NCI-H1930 (cell line): ENCODE results near the gene AASDH.
"Not testable (repeated sequence)": the region's sequence is repeated elsewhere in the genome, so short reads cannot be mapped to it uniquely, and the experiment has no call there.

Experiments used
- DNase-seq, 2 experiments: peaks; one replicate each; lab custom pipeline; 2025; lab: John Stamatoyannopoulos, UW

Gene AASDH

DNA sequence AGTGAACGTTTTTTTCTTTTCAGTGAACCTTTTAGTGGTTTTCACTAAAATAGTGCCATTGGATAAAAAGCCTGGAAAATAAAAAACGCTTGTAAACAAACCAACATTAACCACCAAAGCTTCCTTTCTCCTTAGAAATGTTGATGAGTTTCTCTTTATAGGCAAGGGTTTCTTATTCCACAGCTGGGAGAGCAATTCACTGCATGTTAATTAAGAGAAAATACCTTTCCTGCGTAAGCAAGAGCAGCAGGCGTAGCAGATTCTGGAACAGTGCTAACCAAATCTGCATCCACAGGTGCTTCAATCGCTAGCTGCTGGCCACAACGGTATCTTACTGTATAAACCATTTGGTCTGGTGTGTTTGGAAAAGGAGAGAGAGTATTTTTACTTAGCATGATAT is 13.3 kb upstream of the AASDH start:
- DNase-seq, result no peak

DNA sequence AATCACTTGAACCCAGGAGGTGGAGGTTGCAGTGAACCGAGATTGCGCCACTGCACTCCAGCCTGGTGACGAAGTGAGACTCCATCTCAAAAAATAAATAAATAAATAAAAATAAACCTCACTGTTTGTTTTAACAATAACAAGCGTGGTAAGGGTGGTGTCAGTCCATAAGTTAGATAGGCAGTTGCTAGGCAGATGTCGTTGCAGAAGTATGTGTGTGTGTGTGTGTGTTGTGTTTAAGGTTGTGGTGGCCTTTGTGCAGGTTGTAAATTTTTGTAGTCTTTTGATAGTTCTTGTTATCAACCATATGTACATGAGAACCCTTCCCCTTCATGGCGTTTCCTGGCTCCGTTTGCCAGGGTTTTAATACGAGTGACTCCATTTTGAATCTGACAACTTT is 4.0 kb upstream of the AASDH start:
- DNase-seq, result no peak

DNA sequence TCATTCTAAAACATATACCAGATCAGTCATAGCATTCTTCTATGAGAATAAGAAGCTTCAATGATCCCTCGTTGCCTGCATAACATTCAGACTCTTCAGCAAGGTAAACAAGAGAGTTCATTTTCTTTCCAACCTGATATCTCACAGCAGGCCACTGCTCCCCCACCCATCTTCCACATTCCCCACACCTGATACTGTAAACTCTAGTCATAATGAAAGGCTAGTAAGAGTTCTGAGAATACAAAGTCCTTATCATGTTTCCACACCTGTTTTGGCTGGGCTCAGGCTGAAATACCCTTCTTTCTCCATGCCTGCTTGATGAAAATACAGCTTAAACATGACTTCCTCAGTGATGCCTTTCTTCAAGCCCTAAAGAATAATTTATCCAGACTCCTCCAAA is 2.3 kb upstream of the AASDH start:
- DNase-seq, result no peak

DNA sequence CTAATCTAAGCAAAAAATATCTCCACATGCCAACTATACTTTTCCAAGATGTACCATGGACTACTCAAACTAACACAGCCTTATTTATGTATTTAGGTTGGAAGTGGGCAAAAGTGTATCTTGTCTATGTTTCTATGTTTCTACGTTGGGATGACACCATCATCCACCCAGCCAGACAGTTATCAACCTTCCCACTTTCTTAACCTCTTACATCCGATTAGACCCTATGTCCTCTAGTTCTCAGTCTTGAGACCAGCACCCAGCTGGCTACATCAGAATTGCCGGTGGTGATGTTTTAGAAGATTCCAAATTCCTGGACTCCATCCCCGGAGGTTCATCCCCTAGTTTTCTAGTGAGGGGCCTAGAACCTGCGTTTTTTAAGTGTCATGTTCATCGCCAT is 1.0 kb upstream of the AASDH start:
- no peak for DNase-seq

DNA sequence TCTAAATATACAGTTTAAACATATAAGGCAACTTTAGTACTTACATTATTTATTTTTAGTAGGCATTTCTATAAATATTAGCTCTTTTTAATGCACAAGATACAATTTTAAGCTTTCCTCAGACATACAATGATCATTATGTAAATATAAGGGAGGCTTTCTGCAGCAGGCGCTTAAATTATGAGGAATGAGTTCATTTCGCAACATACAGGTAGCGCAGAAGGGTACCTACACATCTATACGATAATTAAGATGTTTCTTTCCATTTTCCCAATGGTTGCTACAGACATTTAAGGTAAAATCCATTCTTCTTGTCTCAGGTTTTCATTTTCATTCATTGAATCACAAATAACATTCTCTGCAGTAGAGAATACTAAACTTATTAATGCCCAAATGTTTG is 1.2 kb downstream of the AASDH start:
- no peak for DNase-seq

DNA sequence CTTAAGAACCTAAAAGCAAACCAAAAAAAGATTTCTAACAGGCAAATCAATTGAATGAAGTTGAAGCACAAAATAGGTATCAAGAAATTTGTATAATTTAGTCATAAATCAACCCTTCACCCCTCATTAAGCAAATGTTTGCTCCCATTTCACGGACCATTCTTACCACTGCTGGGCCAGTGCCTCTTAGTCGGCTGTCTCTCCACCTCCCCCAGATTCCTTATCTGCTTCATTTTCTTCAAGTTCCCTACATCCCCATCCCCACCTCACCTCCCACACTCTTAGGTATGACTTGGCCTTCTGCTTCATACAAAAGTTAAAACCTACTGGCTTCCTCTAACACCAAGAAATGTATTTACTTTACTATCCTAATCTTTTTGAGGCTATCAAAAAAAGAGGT is 11.8 kb downstream of the AASDH start:
- DNase-seq, result no peak

DNA sequence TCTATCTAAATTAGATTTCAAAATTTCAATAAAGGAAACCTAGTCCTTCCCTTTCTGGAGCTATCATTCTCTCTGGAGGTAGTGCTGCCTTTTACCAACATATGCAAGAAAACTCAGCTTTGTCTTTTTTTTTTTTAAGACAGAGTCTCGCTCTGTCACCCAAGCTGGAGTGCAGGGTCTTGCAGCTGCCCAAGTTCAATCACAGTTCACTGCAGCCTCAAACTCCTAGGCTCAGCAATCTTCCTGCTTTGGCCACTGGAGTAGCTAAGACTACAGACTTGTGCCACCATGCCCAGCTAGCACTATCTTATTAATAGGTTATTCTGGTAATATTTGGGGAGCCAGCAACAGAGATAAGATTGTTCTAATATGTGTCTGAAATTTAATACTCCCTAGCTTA is 12.3 kb downstream of the AASDH start:
- no peak for DNase-seq

DNA sequence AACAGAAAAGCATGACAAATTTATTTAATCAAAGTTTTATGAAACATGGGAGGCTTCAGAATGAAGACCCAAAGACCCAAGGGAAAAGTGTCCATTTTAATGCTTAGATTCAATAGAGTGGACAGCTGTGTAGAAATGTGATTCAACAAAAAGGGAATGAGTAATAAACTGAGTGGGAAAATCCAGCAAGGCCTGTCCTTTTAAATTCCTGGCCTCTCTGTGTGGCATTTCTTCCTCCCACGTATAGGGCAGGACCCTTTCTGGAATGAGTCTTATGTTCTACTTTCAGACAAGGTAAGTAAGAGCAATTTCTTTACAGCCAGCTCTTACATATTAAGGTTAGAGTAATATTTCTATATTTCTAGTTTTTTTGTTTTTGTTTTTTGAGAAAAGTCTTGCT is 14.5 kb downstream of the AASDH start:
- DNase-seq, result no peak

DNA sequence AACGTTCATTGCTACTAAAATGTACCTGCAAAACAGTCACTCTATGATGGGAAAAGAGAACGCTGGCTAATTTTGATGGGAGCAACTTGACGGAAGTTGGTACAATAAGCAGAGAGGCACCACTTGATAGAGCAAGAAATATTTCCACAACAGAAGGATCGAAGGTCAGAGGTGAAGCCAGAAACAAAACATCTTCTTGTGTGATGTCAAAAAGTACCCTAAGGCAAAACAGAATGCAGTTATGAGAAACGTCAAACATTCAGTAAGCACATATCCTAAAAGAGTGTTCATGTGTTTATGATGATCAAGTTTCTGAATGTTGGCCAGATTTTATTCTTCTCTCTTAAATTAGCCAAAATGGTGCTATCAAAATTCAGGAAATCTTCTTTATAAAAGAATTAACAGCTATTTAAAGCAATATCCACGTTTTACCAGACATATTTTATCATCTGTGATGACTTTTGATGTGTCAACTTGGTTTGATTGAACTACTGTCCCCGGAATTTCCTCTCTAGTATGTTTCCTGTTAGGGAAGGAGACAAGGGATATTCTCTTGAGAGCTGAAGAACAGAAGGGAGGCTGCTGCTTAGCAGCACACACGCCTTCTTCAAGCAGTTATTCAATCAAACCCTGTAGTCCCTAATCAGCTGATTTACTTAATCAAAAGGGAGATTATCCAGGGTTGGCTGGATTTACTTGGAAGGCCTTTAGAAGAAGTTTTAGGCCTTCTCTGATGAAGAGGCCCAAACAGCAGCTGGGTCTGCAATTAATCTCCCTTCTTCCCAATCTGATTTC is 15.7 kb downstream of the AASDH start:
- DNase-seq, result no peak

DNA sequence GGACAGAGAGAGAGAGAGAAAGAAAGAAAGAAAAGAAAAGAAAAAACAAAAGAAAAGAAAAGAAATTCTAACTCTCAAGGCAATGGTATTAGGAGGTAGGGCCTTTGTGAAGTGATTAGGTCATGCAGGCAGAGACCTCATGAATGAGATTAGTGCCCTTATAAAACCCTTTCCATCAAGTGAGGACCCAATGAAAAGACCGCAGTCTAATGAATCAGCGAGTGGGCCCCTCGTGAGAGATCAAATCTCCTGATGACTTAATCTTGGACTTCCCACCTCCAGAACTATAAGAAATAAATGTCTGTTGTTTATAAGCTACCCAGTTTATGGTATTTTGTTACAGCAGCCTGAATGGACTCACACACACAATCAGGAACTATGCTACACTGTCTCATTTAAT is 16.9 kb downstream of the AASDH start:
- no peak for DNase-seq

DNA sequence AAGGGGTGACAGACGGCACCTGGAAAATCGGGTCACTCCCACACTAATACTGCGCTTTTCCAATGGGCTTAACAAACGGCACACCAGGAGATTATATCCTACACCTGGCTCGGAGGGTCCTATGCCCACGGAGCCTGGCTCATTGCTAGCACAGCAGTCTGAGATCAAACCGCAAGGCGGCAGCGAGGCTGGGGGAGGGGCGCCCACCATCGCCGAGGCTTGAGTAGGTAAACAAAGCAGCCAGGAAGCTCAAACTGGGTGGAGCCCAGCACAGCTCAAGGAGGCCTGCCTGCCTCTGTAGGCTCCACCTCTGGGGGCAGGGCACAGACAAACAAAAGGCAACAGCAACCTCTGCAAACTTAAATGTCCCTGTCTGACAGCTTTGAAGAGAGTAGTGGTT is 24.3 kb downstream of the AASDH start:
- not testable (repeated sequence) for DNase-seq

DNA sequence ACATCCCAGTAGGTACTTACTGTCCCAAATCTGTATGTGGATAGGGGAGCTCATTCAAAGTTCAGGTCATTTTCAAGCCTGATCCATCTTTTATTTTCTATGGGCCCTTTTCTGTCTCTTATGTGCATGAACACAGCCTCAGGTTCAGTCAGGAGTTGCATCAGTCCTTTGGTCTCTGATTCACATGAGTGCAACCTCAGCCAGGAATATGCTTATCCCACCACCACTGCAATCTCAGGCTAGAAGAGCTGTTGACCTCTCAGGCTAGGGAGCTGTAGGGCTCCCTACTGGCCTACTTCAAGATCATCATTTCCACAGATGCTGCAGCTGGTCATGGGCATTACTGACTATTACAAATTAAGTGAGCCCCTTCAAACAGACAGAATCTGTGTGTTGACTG is 27.2 kb downstream of the AASDH start:
- DNase-seq, result no peak

DNA sequence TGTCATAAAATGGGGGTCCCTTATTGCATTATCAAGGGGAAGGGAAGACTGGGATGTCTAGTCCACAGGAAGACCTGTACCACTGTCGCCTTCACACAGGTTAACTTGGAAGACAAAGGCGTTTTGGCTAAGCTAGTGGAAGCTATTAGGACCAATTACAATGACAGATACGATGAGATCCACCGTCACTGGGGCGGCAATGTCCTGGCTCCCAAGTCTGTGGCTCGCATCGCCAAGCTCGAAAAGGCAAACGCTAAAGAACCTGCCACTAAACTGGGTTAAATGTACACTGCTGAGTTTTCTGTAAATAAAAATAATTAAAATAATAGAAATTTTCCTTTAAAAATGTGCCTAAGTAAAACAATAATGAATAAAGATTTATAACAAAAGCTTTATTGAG is 30.6 kb downstream of the AASDH start:
- no peak for DNase-seq

DNA sequence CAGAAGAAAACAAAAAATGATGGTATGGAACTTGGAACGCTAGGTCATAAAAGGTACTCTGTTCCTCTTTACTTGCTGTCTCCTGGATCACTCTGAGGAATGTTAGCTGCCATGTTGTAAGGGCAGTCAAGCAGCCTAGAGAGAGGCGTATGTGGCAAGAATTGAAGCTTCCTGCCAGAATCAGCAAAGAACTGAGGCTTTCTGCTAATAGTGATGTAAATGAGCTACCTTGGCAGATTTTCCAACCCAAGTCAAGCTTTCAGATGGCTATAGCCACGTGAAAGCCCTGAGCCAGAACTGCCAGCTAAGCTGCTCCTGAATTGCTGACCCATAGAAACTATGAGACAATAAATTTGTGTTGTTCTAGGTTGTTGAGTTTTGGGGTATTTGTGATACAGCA is 38.7 kb downstream of the AASDH start:
- DNase-seq, result no peak

DNA sequence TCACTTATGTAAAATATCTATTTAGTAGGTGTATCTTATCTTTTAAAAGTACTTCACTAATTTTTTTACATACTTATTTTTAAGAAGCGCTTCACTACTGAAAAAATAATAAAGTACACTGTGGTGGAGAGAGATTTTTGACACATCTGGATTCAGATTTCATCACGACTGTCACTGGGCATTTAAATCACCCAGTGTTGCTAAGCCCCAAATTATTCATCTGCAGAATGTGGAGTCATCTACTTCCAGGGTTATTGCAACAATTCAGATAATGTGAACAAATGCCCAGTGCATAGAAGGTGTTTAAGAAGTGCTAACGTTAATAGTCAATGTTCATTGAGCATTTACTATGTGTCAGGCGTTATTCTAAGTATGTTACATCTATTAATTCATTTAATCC is 41.8 kb downstream of the AASDH start:
- no peak for DNase-seq

DNA sequence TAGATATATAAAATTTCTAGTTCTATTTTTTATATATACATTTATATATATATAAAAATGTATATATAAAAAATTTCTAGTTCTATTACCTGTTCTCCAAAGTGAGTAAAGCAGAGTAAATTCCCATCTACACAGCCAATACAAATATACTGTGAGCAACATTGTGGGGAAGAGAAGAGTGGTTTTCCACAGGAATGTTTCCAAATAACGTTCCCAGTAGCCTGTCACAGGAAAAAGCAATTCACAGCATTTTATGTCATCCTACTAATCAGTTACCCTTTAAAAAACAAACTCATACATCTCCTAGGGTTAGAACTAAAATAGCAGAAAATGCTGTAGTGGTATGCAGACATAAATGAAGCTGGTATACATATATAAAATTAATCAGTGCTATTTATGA is 44.5 kb downstream of the AASDH start:
- no peak for DNase-seq

DNA sequence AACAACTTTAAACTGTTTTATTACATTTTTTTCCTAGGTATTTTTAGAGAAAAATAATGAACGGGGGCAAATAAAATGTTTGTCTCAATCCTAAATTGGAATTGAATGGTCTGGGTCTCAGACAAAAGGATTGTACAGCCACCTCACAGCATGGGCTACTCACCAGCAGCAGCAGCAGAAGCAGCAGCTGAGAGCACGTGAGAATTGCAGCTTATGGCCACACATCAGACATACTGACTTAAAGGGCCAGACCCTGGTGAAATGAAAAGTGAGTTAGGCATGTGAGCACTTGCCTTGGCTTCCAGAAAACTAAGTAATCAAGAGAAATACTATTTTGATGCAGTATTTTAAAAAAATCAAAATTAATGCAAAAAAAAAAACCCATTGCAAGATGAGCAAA is 56.6 kb downstream of the AASDH start:
- DNase-seq, result no peak

DNA sequence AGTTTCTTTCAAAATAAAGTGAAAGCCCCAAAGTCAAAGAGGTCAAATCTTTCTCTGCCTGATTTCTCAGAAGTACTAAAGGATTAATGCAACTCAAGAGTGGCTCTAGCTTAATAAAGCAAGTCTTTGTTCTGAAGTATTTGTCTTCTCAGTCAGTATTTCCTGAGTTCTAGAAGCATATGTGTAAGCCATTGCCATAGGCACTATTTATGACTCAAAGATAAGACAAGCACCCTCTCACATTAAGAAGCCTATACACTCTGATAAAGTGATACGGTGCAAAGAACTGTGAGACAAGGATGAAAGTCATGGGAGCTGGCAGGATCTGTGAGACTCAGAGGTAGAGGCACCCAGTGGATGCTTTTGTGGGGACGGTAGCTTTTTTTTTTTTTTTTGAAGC is 60.9 kb downstream of the AASDH start:
- no peak for DNase-seq

DNA sequence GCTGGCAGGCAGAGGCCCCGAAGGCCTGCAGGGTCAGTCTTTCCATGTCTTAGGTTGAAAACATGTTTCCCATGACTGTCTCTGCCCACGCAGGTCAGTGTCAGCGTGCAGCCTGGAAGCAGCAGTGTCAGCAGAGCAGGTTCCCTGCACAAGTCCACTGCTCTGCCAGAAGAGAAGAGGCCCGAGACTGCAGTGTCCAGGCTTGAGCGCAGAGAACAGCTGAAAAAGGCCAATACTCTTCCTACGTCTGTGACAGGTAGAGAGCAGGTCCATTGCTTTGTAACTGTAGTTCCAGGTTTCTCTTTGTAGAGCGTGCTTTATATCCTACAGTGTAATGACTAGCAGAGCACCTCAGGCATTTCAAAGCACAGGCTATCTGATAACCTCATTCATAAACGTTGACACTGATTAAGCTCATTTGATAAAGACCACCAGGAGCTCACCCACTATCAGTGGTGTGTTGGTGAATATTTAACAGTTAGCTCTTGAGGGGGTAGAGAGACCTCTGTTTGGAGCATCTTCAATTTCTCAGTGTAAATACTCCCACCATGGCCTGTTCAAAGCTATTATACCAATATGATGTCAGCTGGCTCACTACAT is 63.2 kb downstream of the AASDH start:
- DNase-seq, result no peak

DNA sequence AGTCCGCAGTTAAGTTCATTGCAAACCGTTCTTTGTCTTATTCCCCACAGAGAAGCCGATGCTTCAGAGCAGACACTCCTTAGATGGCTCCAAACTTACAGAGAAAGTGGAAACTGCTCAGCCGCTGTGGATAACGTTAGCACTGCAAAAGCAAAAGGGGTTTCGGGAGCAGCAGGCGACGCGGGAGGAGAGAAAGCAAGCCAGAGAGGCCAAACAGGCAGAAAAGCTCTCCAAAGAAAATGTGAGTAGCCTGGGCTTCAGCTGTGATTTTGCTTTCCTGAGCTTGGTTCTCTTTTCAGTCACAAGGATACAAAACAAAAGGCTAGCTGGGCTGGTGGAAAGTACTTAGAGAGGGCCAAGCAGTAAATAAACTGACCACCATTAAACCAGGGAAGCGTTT is 64.0 kb downstream of the AASDH start:
- no peak for DNase-seq

DNA sequence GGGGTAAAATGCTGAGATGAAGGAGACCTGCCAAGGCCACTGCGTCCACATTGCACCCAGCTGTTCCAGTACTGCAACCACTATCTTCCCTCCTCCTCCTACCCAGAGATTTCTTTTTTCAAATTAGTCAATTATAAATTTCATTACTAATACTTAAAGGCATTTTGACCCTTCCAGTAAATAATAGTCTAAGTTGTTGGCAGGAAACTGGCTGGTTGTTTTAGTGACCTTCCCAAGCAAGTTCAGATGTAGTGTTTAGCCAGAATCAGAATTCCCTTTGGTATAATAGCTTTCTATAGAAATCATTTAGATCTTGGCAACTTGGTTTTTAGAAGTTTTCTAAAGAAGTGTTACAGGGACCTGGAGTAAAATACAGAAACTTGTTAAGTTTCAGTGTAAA is 66.0 kb downstream of the AASDH start:
- no peak for DNase-seq

DNA sequence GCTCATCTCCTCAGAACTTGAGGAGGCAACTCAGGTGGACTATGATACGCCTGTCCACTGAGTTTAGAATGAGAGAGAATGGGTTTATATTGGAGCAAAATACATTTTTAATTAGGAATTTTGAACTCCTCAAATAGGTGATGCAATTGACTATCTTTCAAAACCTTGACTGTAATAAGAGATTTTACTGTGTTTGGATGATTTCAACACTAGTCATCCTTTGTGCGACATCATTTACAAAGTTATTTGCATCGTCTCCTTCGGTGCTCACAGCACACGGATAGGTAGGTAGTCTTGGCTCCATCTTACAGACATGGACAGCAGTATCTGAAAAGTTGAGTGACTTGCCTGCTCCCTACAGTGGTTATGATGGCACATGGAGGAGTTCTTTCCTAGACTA is 67.0 kb downstream of the AASDH start:
- DNase-seq, result no peak

DNA sequence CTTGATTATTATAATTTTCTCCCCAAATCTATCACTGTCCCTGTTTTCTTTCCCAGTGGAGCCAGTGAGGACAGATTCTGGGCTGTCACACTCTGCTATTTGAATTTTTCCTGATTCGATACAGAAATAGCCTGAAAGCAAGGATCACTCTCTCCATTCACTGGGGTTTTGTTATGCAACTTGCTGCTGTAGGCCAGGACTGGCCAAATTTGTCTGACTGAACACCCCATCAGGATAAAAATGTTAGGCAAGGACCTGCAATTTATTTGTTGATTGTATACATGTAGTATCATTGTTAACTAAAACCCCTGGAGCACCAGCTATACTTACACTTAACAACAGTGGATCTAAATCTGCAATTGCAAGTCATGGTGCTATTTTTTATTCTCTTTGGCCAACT is 68.7 kb downstream of the AASDH start:
- DNase-seq, result no peak

DNA sequence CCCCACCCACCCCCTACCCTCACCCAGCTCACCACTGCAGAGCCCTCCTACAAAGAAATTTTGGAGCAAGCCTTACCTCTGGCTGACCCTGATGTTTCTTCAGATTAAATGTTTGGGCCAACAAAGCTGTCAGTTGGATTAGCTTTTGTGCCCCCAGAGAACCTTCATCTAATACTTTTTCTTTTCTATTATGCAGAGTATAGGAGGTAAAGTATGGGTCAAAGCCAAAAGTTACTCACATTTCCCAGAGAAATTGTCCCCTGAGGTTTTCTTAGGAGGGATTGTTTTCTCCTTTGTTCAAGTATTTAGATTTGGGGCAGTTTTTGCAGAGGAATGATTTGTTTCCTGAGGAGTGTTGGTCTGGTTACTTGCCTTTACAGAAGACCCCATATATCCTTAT is 69.5 kb downstream of the AASDH start:
- no peak for DNase-seq
